IMR-90 (cell line): ENCODE measurements around the gene ADGRA3. TPM values are rescaled to one million over a fixed set of nuclear protein-coding genes. Genes with fewer than 3 reads are reported as not detected.
A peak's percentile ranks its signal among the peaks of the same experiment; 100 is the strongest.

Experiments used
- ATAC-seq: fragments of 200-7000 bp; cut with Tn5 transposase; 2 replicates; pipeline ENCODE4 v1.9.1; 2020; ENCODE audit warnings: low read depth, mild to moderate bottlenecking, moderate library complexity
- BruUV-seq: library from RNA; stranded (reverse); fragments of 400-500 nt; replicated peaks from 2 replicates; lab custom pipeline; 2021; lab: Mats Ljungman, UMichigan
- CTCF ChIA-PET: fragments of 300-600 bp; formaldehyde crosslinking; extraction: SDS; loops from one replicate; lab custom pipeline; 2021; ENCODE audit warnings: antibody characterized with exemption; lab: Yijun Ruan, JAX
- POLR2A ChIA-PET: fragments of 300-600 bp; sonication (Branson Sonifier 250); formaldehyde crosslinking; loops from one replicate; lab custom pipeline; 2022; ENCODE audit warnings: antibody characterized with exemption; ENCODE audit not compliant: unreplicated experiment; lab: Charles Lee
- DNase-seq: peaks from one replicate; pipeline ENCODE4 v3.0.0; 2013
- H2AFZ ChIP-seq: replicated peaks from 2 replicates; pipeline ENCODE3; 2013; ENCODE audit warnings: low read length, mild to moderate bottlenecking; ENCODE audit not compliant: poor library complexity
- H2AK5ac ChIP-seq: 2 replicates; pipeline ENCODE4 v1.6.1; 2013; ENCODE audit warnings: low read depth, low read length, inconsistent platforms
- H2AK9ac ChIP-seq: replicated peaks from 2 replicates; pipeline ENCODE3; 2013; ENCODE audit warnings: mild to moderate bottlenecking, low read depth, low read length, moderate library complexity; ENCODE audit not compliant: poor library complexity
- H2BK120ac ChIP-seq: 2 replicates; pipeline ENCODE4 v1.6.1; 2013; ENCODE audit warnings: low read depth, low read length, inconsistent platforms
- H2BK15ac ChIP-seq: 3 replicates; pipeline ENCODE4 v1.6.1; 2013; ENCODE audit warnings: low read depth, low read length, inconsistent platforms
- H2BK20ac ChIP-seq: 2 replicates; pipeline ENCODE4 v1.6.1; 2013; ENCODE audit warnings: low read depth, mild to moderate bottlenecking, inconsistent platforms, low read length, moderate library complexity
- H2BK5ac ChIP-seq: 2 replicates; pipeline ENCODE4 v1.6.1; 2013; ENCODE audit warnings: mild to moderate bottlenecking, low read depth, low read length, inconsistent platforms; ENCODE audit not compliant: poor library complexity, severe bottlenecking
- H3K14ac ChIP-seq: replicated peaks from 2 replicates; pipeline ENCODE4 v1.6.1; 2013; ENCODE audit warnings: low read depth, low read length, inconsistent platforms
- H3K18ac ChIP-seq: 2 replicates; pipeline ENCODE4 v1.6.1; 2013; ENCODE audit warnings: low read depth, low read length, control low read depth
- H3K23ac ChIP-seq: 2 replicates; pipeline ENCODE4 v1.6.1; 2013; ENCODE audit warnings: low read depth, low read length, inconsistent platforms
- H3K27ac ChIP-seq: 2 replicates; pipeline ENCODE4 v1.5.1; 2013; ENCODE audit warnings: mild to moderate bottlenecking, control low read depth, low read length; ENCODE audit not compliant: insufficient read depth
- H3K27me3 ChIP-seq: 2 replicates; pipeline ENCODE4 v1.6.1; 2013; ENCODE audit warnings: low read length; ENCODE audit not compliant: control insufficient read depth, insufficient read depth
- H3K36me3 ChIP-seq: 2 replicates; pipeline ENCODE4 v1.6.1; 2013; ENCODE audit warnings: low read length, mixed read lengths; ENCODE audit not compliant: control insufficient read depth, insufficient read depth
- H3K4ac ChIP-seq: 2 replicates; pipeline ENCODE4 v1.6.1; 2013; ENCODE audit warnings: low read depth, low read length, inconsistent platforms
- H3K4me1 ChIP-seq: 2 replicates; pipeline ENCODE4 v1.6.1; 2013; ENCODE audit warnings: low read length, mixed read lengths; ENCODE audit not compliant: control insufficient read depth, insufficient read depth
- H3K4me2 ChIP-seq: 2 replicates; pipeline ENCODE4 v1.6.1; 2013; ENCODE audit warnings: low read depth, mild to moderate bottlenecking, control low read depth, low read length, moderate library complexity
- H3K4me3 ChIP-seq: 2 replicates; pipeline ENCODE4 v1.5.1; 2013; ENCODE audit warnings: low read depth, mild to moderate bottlenecking, control low read depth, low read length, moderate library complexity; ENCODE audit not compliant: insufficient read depth
- H3K56ac ChIP-seq: 2 replicates; pipeline ENCODE4 v1.6.1; 2013; ENCODE audit warnings: low read length, inconsistent platforms; ENCODE audit not compliant: insufficient read depth; ENCODE audit errors: extremely low read depth
- H3K79me1 ChIP-seq, 2 experiments: 2 replicates each; pipeline ENCODE4 v1.6.1; 2013; ENCODE audit warnings: low read length in 2 of 2, inconsistent platforms in 1 of 2, low read depth in 1 of 2
- H3K9ac ChIP-seq: 2 replicates; pipeline ENCODE4 v1.6.1; 2013; ENCODE audit warnings: low read depth, low read length, control low read depth
- H3K9me1 ChIP-seq: 2 replicates; pipeline ENCODE4 v1.6.1; 2013; ENCODE audit warnings: low read length, inconsistent platforms; ENCODE audit not compliant: insufficient read depth
- H3K9me3 ChIP-seq: 2 replicates; pipeline ENCODE4 v1.6.1; 2013; ENCODE audit warnings: low read length; ENCODE audit not compliant: control insufficient read depth, insufficient read depth
- H4K20me1 ChIP-seq: 2 replicates; pipeline ENCODE4 v1.6.1; 2013; ENCODE audit warnings: low read length, inconsistent platforms; ENCODE audit not compliant: insufficient read depth
- H4K5ac ChIP-seq: 2 replicates; pipeline ENCODE4 v1.6.1; 2013; ENCODE audit warnings: mild to moderate bottlenecking, low read depth, low read length, control low read depth
- H4K8ac ChIP-seq, 2 experiments: 2 replicates each; pipeline ENCODE4 v1.6.1; 2013; ENCODE audit warnings: low read depth in 2 of 2, low read length in 2 of 2, control low read depth in 1 of 2, inconsistent platforms in 1 of 2
- H4K91ac ChIP-seq: 2 replicates; pipeline ENCODE4 v1.6.1; 2013; ENCODE audit warnings: low read depth, low read length, inconsistent platforms; ENCODE audit not compliant: insufficient read depth
- RFX5 ChIP-seq: IDR thresholded peaks from 2 replicates; pipeline ENCODE4 v1.8.0; 2012; ENCODE audit warnings: low read depth, mild to moderate bottlenecking, low read length, moderate library complexity
- WGBS, 2 experiments: methylation state at CpG; one replicate each; pipeline versions ENCODE4 v1.1.5 to v1.1.7; 2013; ENCODE audit warnings: missing lambda C conversion rate in 2 of 2; ENCODE audit not compliant: insufficient read length in 1 of 2; ENCODE audit errors: extremely low coverage in 2 of 2; 5-methylcytosine and 5-hydroxymethylcytosine counted together
- dilution Hi-C: fragments of 300-500 bp; cut with HindIII; formaldehyde crosslinking; loops from one replicate; pipeline ENCODE4 v1.14.3; 2018; ENCODE audit warnings: low sequenced_read_pairs; ENCODE audit not compliant: unreplicated experiment
- in situ Hi-C: fragments of 300-500 bp; cut with MboI; formaldehyde crosslinking; loops from 3 replicates; pipeline ENCODE4 v1.14.3; 2019; ENCODE audit warnings: low sequenced_read_pairs, inconsistent platforms, mixed read lengths
- intact Hi-C: fragments of 100-400 bp; cut with micrococcal nuclease; formaldehyde crosslinking; loops from 2 replicates; pipeline ENCODE4 v1.10.0; 2022
- polyA plus RNA-seq, 3 experiments: library from polyadenylated mRNA; depleted of rRNA; stranded (reverse); fragments of >200 nt; gene quantifications; 2 replicates each; pipeline ENCODE4 v1.2.3, GENCODE V29; 2012; ENCODE audit warnings: low replicate concordance in 1 of 3
- total RNA-seq: library from RNA; depleted of rRNA; stranded (reverse); fragments of >200 nt; gene quantifications from 2 replicates; pipeline ENCODE4 v1.2.3, GENCODE V29; 2012

Gene ADGRA3
- total and polyA plus RNA-seq, 2 of the 4 experiments (the other 2 are of a cell fraction) = 20.1 to 28.0 TPM

GRCh38 chr4:22369901-22370562 lies 145.8 kb downstream of the ADGRA3 start:
- intact Hi-C loops = no loop called here
- no peaks in the 10 kb centered on the region; the same call in 1 of the 2 replicates for H4K20me1 ChIP-seq

More at GRCh38 chr4:22369901-22370562, 145.8 kb downstream of the ADGRA3 start:
- Histone ChIP-seq H3K9ac (no peak overlapping the region), H3K4me3 (no peak overlapping the region), H3K4ac (no peak overlapping the region), H3K56ac (no peak overlapping the region), H3K23ac (no peak overlapping the region), H2AK9ac (no peak overlapping the region), H2AFZ (peak overlapping the region; percentile 48), H3K27me3 (no peaks in the 10 kb centered on the region), H3K14ac (no peak overlapping the region), H3K4me1 (no peaks in the 10 kb centered on the region), H3K9me3 (no peaks in the 10 kb centered on the region), H3K36me3 (no peaks in the 10 kb centered on the region), H3K9me1 (no peaks in the 10 kb centered on the region), H3K79me1 (no peaks in the 10 kb centered on the region), H2BK20ac (no peak overlapping the region), H2BK120ac (no peak overlapping the region), H2BK5ac (no peak overlapping the region), H3K27ac (no peak overlapping the region), H3K4me2 (no peak overlapping the region), H2AK5ac (no peak overlapping the region), H4K91ac (no peak overlapping the region), H4K8ac (no peak overlapping the region), H3K18ac (no peak overlapping the region), H4K5ac (no peak overlapping the region), H2BK15ac (no peak overlapping the region)
- ATAC-seq (no peak), DNase-seq (no peak)
- in situ Hi-C loops (no loop called here), dilution Hi-C loops (no loop called here)
- BruUV-seq = no TSS peak
- ChIA-PET POLR2A (no interaction called here), CTCF (interaction anchor here (1.5 kb wide), 1 partner anchor 572 kb away, joined by 3 read pairs; no protein-coding TSS in a partner anchor)
- no peak for TF ChIP-seq RFX5
- 60 to 100% methylated on average over 1 of the region's 8 CpGs for WGBS, 2 experiments
